A673 (cell line): ENCODE data around the gene RABGGTA. TPM values are rescaled to one million over a fixed set of nuclear protein-coding genes. Genes with fewer than 3 reads are reported as not detected.
A peak's percentile ranks its signal among the peaks of the same experiment; 100 is the strongest.

ENCODE experiments used
- BruUV-seq: library from RNA; stranded (reverse); fragments of 400-500 nt; replicated peaks from 2 replicates; lab custom pipeline; 2021; lab: Mats Ljungman, UMichigan
- CTCF ChIA-PET: fragments of 300-600 bp; sonication (Branson Sonifier 250); formaldehyde crosslinking; loops from one replicate; lab custom pipeline; 2022; ENCODE audit warnings: antibody characterized with exemption; lab: Charles Lee
- POLR2A ChIA-PET: fragments of 300-600 bp; sonication (Branson Sonifier 250); formaldehyde crosslinking; loops from one replicate; lab custom pipeline; 2022; ENCODE audit warnings: antibody characterized with exemption; ENCODE audit not compliant: low non-redundant PET; lab: Charles Lee
- DNase-seq: peaks from one replicate; pipeline ENCODE4 v3.0.0-alpha.2; 2015; ENCODE audit warnings: low spot score
- H3K27ac ChIP-seq: fragments of 200-600 bp; sonication (generic); 2 replicates; pipeline ENCODE4 v1.5.1; 2016; ENCODE audit warnings: mixed run types, low read depth, mild to moderate bottlenecking, mixed read lengths, antibody characterized with exemption, low read length; ENCODE audit not compliant: poor library complexity, severe bottlenecking
- H3K27me3 ChIP-seq: fragments of 200-600 bp; sonication (generic); replicated peaks from 2 replicates; pipeline ENCODE4 v1.6.1; 2017; ENCODE audit warnings: mixed run types, low read depth, mild to moderate bottlenecking, mixed read lengths, antibody characterized with exemption, low read length; ENCODE audit not compliant: insufficient read depth, poor library complexity
- H3K36me3 ChIP-seq: fragments of 200-600 bp; sonication (generic); 2 replicates; pipeline ENCODE4 v1.6.1; 2016; ENCODE audit warnings: mixed run types, mild to moderate bottlenecking, mixed read lengths, antibody characterized with exemption, low read length; ENCODE audit not compliant: insufficient read depth, poor library complexity, severe bottlenecking
- H3K4me1 ChIP-seq: fragments of 200-600 bp; sonication (generic); 2 replicates; pipeline ENCODE4 v1.6.1; 2017; ENCODE audit warnings: mixed run types, mild to moderate bottlenecking, mixed read lengths, antibody characterized with exemption, low read length; ENCODE audit not compliant: insufficient read depth, poor library complexity, severe bottlenecking
- H3K4me3 ChIP-seq: fragments of 200-600 bp; sonication (generic); 2 replicates; pipeline ENCODE4 v1.5.1; 2016; ENCODE audit warnings: low read depth, mixed run types, mild to moderate bottlenecking, mixed read lengths, low read length; ENCODE audit not compliant: poor library complexity, severe bottlenecking
- H3K9me3 ChIP-seq: fragments of 200-600 bp; sonication (generic); 2 replicates; pipeline ENCODE4 v1.6.1; 2016; ENCODE audit warnings: mixed run types, low read depth, mild to moderate bottlenecking, mixed read lengths, antibody characterized with exemption, low read length; ENCODE audit not compliant: poor library complexity, severe bottlenecking
- EZH2 ChIP-seq: fragments of 200-600 bp; sonication (generic); IDR thresholded peaks from 2 replicates; pipeline ENCODE4 v1.6.1; 2017; ENCODE audit warnings: borderline replicate concordance, low read depth, mild to moderate bottlenecking, mixed read lengths, antibody characterized with exemption, low read length; ENCODE audit not compliant: poor library complexity, severe bottlenecking
- intact Hi-C: fragments of 100-400 bp; cut with micrococcal nuclease; formaldehyde crosslinking; loops from one replicate; pipeline ENCODE4 v1.10.0; 2022; ENCODE audit not compliant: unreplicated experiment
- total RNA-seq: library from RNA; stranded (reverse); gene quantifications from 2 replicates; pipeline ENCODE4 v1.2.3, GENCODE V29; 2021
- TF ChIP-seq, protein P1 (sequence below): fragments of 300-800, 200-600 bp; sonication (generic); conservative IDR thresholded peaks from 2 replicates; pipeline ENCODE4 v1.5.1; 2017; ENCODE audit warnings: low read depth, mild to moderate bottlenecking, antibody characterized with exemption, low read length, moderate library complexity, mixed read lengths

RABGGTA gene
- total RNA-seq, 1 experiment from 2014 or later = 22.2 TPM

DNA sequence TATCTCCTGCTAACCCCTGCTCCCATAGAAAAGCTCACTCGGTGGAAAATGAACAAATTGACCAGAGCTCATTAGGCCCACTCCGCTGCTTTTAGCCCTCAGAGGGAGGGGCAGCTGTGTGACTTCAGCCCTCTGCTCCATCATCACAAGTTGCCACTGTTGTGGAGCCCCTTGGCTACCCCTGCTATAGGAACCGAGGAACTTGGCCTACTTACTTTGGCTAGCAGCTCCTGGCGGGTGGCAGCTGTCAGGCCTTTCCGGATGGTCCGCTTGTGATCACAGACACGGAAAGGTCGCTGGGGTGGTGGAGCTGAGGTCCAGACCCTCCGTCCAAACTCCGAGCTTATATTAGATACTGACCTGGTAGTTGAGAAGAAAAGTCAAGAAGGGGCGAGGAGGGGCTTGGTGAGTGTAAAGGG, 35.8 kb upstream of the RABGGTA start:
- H3K27me3 ChIP-seq = no peaks in the 10 kb centered on the region
- no peak for DNase-seq
- no peak overlapping the region for H3K27ac ChIP-seq
- CTCF ChIA-PET = interaction anchor here (0.7 to 3.3 kb wide), 5 partner anchors 10 to 786 kb away, joined by 4 to 21 read pairs (median 10); partner anchors contain the start of gene TINF2
- no peak overlapping the region for H3K4me3 ChIP-seq
- POLR2A ChIA-PET = no interaction called here
- TF ChIP-seq EZH2 = no peak
- TF ChIP-seq, protein P1, sequence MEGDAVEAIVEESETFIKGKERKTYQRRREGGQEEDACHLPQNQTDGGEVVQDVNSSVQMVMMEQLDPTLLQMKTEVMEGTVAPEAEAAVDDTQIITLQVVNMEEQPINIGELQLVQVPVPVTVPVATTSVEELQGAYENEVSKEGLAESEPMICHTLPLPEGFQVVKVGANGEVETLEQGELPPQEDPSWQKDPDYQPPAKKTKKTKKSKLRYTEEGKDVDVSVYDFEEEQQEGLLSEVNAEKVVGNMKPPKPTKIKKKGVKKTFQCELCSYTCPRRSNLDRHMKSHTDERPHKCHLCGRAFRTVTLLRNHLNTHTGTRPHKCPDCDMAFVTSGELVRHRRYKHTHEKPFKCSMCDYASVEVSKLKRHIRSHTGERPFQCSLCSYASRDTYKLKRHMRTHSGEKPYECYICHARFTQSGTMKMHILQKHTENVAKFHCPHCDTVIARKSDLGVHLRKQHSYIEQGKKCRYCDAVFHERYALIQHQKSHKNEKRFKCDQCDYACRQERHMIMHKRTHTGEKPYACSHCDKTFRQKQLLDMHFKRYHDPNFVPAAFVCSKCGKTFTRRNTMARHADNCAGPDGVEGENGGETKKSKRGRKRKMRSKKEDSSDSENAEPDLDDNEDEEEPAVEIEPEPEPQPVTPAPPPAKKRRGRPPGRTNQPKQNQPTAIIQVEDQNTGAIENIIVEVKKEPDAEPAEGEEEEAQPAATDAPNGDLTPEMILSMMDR = no peak
- intact Hi-C loops = no loop called here
- peaks cover 13% of the 10 kb centered on the region for H3K4me1 ChIP-seq
- H3K36me3 ChIP-seq = peaks cover 40% of the 10 kb centered on the region
- BruUV-seq = no TSS peak
- H3K9me3 ChIP-seq = no peaks in the 10 kb centered on the region

GRCh38 chr14:24304019-24304387, 32.6 kb upstream of the RABGGTA start:
- no peak overlapping the region for H3K27ac ChIP-seq
- H3K9me3 ChIP-seq = no peaks in the 10 kb centered on the region
- no peaks in the 10 kb centered on the region for H3K27me3 ChIP-seq
- H3K36me3 ChIP-seq = peaks cover 46% of the 10 kb centered on the region
- ChIA-PET POLR2A (no interaction called here), CTCF (no interaction called here)
- TF ChIP-seq EZH2 = no peak
- TF ChIP-seq, protein P1 = no peak
- H3K4me3 ChIP-seq = no peak overlapping the region
- no TSS peak for BruUV-seq
- intact Hi-C loops = no loop called here
- H3K4me1 ChIP-seq = no peaks in the 10 kb centered on the region
- DNase-seq = no peak

DNA sequence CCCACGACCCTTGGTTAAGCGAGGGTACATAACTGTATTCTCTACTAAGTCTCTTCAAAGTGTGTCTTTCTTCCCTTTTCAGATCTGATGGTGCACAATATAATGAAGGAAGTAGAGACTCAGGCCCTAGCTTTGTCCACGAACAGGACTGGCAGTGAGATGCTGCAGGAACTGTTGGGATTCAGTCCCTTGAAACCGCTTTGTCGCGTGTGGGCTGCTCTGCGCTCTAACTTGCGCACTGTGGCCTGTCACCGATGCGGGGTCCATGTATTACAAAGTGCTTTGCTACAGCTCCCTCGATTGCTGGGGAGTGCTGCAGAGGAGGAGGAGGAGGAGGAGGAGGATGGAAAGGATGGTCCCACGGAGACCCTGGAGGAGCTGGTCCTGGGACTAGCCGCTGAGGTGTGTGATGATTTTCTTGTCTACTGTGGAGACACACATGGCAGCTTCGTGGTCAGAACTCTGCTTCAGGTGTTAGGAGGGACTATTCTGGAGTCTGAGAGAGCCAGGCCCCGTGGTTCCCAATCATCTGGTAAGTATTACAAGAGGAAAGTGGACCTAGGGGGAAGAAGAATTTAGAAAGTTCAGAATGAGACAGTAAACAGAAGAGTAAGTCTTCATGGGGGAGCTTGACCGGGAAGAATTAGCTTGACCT, 29.1 kb upstream of the RABGGTA start:
- POLR2A ChIA-PET = interaction anchor here (0.5 to 1.1 kb wide), 3 partner anchors 9 to 314 kb away, joined by 4 read pairs; partner anchors contain the start of gene LTB4R2
- CTCF ChIA-PET = interaction anchor here (0.8 to 1.7 kb wide), 2 partner anchors 8 to 17 kb away, joined by 3 to 7 read pairs; no protein-coding TSS in a partner anchor
- no peaks in the 10 kb centered on the region for H3K9me3 ChIP-seq
- no peaks in the 10 kb centered on the region for H3K27me3 ChIP-seq
- DNase-seq = no peak
- BruUV-seq = no TSS peak
- peaks cover 38% of the 10 kb centered on the region for H3K36me3 ChIP-seq
- H3K4me3 ChIP-seq = peak overlapping the region; percentile 92
- TF ChIP-seq, protein P1 = no peak
- TF ChIP-seq EZH2 = no peak
- intact Hi-C loops = no loop called here
- H3K4me1 ChIP-seq = no peaks in the 10 kb centered on the region
- H3K27ac ChIP-seq = peak overlapping the region; percentile 82
